Inflammatory macrophage treated with lipopolysaccharide for 4 hours (primary cell): Measurements from ENCODE around the gene MTA2.

Source experiments
- DNase-seq: peaks from one replicate; pipeline ENCODE4 v3.0.0-alpha.2; 2020

The MTA2 gene

GRCh38 chr11:62545437-62546243, 56.0 kb downstream of the MTA2 start:
- DNase-seq: peak; percentile 75

GRCh38 chr11:62544581-62545436, 56.9 kb downstream of the MTA2 start:
- DNase-seq: peak; percentile 67

GRCh38 chr11:62543680-62544444, 57.8 kb downstream of the MTA2 start:
- peak; percentile 12 for DNase-seq
